Adipocyte (in vitro differentiated cells): ENCODE measurements around the gene CUL1.
A peak's percentile ranks its signal among the peaks of the same experiment; 100 is the strongest.
"Not testable (repeated sequence)": the region's sequence is repeated elsewhere in the genome, so short reads cannot be mapped to it uniquely, and the experiment has no call there.

Experiments used
- DNase-seq: peaks from one replicate; pipeline ENCODE4 v3.0.0-alpha.2; 2015; ENCODE audit warnings: low read depth
- H3K27me3 ChIP-seq: replicated peaks from 2 replicates; pipeline ENCODE4 v1.7.0; 2013; ENCODE audit warnings: mild to moderate bottlenecking, low read length, moderate library complexity; ENCODE audit not compliant: control insufficient read depth, insufficient read depth
- H3K36me3 ChIP-seq: 2 replicates; pipeline ENCODE4 v1.7.0; 2013; ENCODE audit warnings: low read length, mild to moderate bottlenecking, moderate library complexity; ENCODE audit not compliant: control insufficient read depth, insufficient read depth, severe bottlenecking
- H3K4me1 ChIP-seq: 2 replicates; pipeline ENCODE4 v1.7.0; 2013; ENCODE audit warnings: mild to moderate bottlenecking, low read length, moderate library complexity; ENCODE audit not compliant: control insufficient read depth, insufficient read depth
- H3K4me3 ChIP-seq: 2 replicates; pipeline ENCODE4 v1.7.0; 2013; ENCODE audit warnings: mild to moderate bottlenecking, low read length, moderate library complexity
- H3K9ac ChIP-seq: 2 replicates; pipeline ENCODE4 v1.7.0; 2013; ENCODE audit warnings: mild to moderate bottlenecking, low read length, moderate library complexity
- H3K9me3 ChIP-seq: 2 replicates; pipeline ENCODE4 v1.7.0; 2013; ENCODE audit warnings: mild to moderate bottlenecking, low read length, moderate library complexity; ENCODE audit not compliant: control insufficient read depth

Gene CUL1

GRCh38 chr7:148697256-148698006, 1.3 kb upstream of the CUL1 start:
- peak; percentile 55 for DNase-seq
- Histone ChIP-seq H3K9ac (peak overlapping the region; percentile 98), H3K4me1 (peaks cover 24% of the 10 kb centered on the region), H3K9me3 (no peaks in the 10 kb centered on the region), H3K4me3 (peak overlapping the region; percentile 90), H3K36me3 (no peaks in the 10 kb centered on the region), H3K27me3 (no peaks in the 10 kb centered on the region)

GRCh38 chr7:148698007-148698396, 701 bp upstream of the CUL1 start:
- Histone ChIP-seq H3K36me3 (no peaks in the 10 kb centered on the region), H3K27me3 (no peaks in the 10 kb centered on the region), H3K9me3 (no peaks in the 10 kb centered on the region), H3K9ac (peak overlapping the region; percentile 98), H3K4me1 (peaks cover 29% of the 10 kb centered on the region), H3K4me3 (peak overlapping the region; percentile 90)
- DNase-seq = peak; percentile 40

GRCh38 chr7:148699024-148699781, 500 bp downstream of the CUL1 start:
- Histone ChIP-seq H3K36me3 (no peaks in the 10 kb centered on the region), H3K27me3 (no peaks in the 10 kb centered on the region), H3K4me3 (peak overlapping the region; percentile 90), H3K4me1 (peaks cover 33% of the 10 kb centered on the region), H3K9ac (peak overlapping the region; percentile 98), H3K9me3 (no peaks in the 10 kb centered on the region)
- peak; percentile 82 for DNase-seq

GRCh38 chr7:148699782-148700629, 1.3 kb downstream of the CUL1 start:
- Histone ChIP-seq H3K4me1 (peaks cover 38% of the 10 kb centered on the region), H3K9me3 (no peaks in the 10 kb centered on the region), H3K36me3 (no peaks in the 10 kb centered on the region), H3K27me3 (no peaks in the 10 kb centered on the region), H3K4me3 (peak overlapping the region; percentile 90), H3K9ac (peak overlapping the region; percentile 98)
- DNase-seq = peak; percentile 72

GRCh38 chr7:148700661-148701064, 2.0 kb downstream of the CUL1 start:
- H3K36me3 ChIP-seq = no peaks in the 10 kb centered on the region
- peak; percentile 72 for DNase-seq
- no peaks in the 10 kb centered on the region for H3K9me3 ChIP-seq
- H3K4me3 ChIP-seq = peak overlapping the region; percentile 90
- H3K9ac ChIP-seq = peak overlapping the region; percentile 98
- H3K27me3 ChIP-seq = no peaks in the 10 kb centered on the region
- peaks cover 38% of the 10 kb centered on the region for H3K4me1 ChIP-seq

GRCh38 chr7:148701414-148701813, 2.7 kb downstream of the CUL1 start:
- peaks cover 38% of the 10 kb centered on the region for H3K4me1 ChIP-seq
- peak; percentile 23 for DNase-seq
- peak overlapping the region; percentile 90 for H3K4me3 ChIP-seq
- H3K9me3 ChIP-seq = no peaks in the 10 kb centered on the region
- H3K9ac ChIP-seq = peak overlapping the region; percentile 98
- no peaks in the 10 kb centered on the region for H3K27me3 ChIP-seq
- H3K36me3 ChIP-seq = no peaks in the 10 kb centered on the region

GRCh38 chr7:148702876-148703670, 4.4 kb downstream of the CUL1 start:
- H3K27me3 ChIP-seq = no peaks in the 10 kb centered on the region
- no peaks in the 10 kb centered on the region for H3K9me3 ChIP-seq

GRCh38 chr7:148703671-148703962, 4.9 kb downstream of the CUL1 start:
- DNase-seq, H3K9me3 ChIP-seq, H3K27me3 ChIP-seq, H3K4me3 ChIP-seq, H3K9ac ChIP-seq, H3K36me3 ChIP-seq: not testable (repeated sequence)
- peaks cover 38% of the 10 kb centered on the region for H3K4me1 ChIP-seq

More at GRCh38 chr7:148702876-148703670, 4.4 kb downstream of the CUL1 start:
- no peak overlapping the region for H3K9ac ChIP-seq
- no peak overlapping the region for H3K4me3 ChIP-seq
- DNase-seq = no peak
- peaks cover 34% of the 10 kb centered on the region for H3K4me1 ChIP-seq
- no peaks in the 10 kb centered on the region for H3K36me3 ChIP-seq

GRCh38 chr7:148704189-148704588, 5.5 kb downstream of the CUL1 start:
- Histone ChIP-seq H3K9ac (no peak overlapping the region), H3K4me1 (peaks cover 38% of the 10 kb centered on the region), H3K4me3 (no peak overlapping the region), H3K9me3 (no peaks in the 10 kb centered on the region), H3K27me3 (no peaks in the 10 kb centered on the region), H3K36me3 (no peaks in the 10 kb centered on the region)
- no peak for DNase-seq

GRCh38 chr7:148704970-148705369, 6.3 kb downstream of the CUL1 start:
- no peaks in the 10 kb centered on the region for H3K36me3 ChIP-seq
- no peak for DNase-seq
- H3K4me3 ChIP-seq = no peak overlapping the region
- no peak overlapping the region for H3K9ac ChIP-seq
- H3K9me3 ChIP-seq = no peaks in the 10 kb centered on the region
- peaks cover 38% of the 10 kb centered on the region for H3K4me1 ChIP-seq
- H3K27me3 ChIP-seq = no peaks in the 10 kb centered on the region
